D721Med (cell line): ENCODE measurements around the gene CTNNA3.

ENCODE experiments used
- DNase-seq: peaks from one replicate; pipeline ENCODE4 v3.0.0; 2011; ENCODE audit warnings: low spot score; ENCODE audit not compliant: insufficient read length
- FAIRE-seq: peaks from 2 replicates; lab custom pipeline; 2011; peaks lifted over from hg19 to GRCh38; lab: Jason Lieb, UNC
- TF ChIP-seq, protein P1 (sequence below): IDR thresholded peaks from 2 replicates; pipeline ENCODE4 v1.5.1; 2012; ENCODE audit warnings: mild to moderate bottlenecking, control low read depth; ENCODE audit not compliant: insufficient read depth; ENCODE audit errors: missing control alignments

Gene CTNNA3

DNA sequence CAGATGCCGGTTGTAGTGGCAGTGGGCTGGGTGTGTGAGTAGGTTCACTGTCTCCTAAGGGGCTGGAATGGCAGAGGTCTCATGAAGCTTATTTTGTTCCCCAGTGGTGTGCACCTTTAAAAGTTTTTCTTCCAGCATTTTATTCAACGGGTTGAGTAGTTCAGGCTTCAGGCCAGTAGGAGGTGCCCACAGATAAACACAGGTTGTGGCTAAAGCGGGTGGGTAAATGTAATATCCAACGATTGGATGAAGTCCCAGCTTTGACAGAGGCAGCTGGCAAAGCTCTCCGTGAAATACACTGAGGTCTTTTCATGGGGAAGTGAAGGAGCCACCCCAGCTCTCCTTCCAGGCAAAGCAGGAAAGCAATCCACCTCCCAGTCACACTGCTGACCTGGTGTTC lies 1109.9 kb downstream of the CTNNA3 start:
- DNase-seq (no peak), FAIRE-seq (no peak)
- TF ChIP-seq, protein P1, sequence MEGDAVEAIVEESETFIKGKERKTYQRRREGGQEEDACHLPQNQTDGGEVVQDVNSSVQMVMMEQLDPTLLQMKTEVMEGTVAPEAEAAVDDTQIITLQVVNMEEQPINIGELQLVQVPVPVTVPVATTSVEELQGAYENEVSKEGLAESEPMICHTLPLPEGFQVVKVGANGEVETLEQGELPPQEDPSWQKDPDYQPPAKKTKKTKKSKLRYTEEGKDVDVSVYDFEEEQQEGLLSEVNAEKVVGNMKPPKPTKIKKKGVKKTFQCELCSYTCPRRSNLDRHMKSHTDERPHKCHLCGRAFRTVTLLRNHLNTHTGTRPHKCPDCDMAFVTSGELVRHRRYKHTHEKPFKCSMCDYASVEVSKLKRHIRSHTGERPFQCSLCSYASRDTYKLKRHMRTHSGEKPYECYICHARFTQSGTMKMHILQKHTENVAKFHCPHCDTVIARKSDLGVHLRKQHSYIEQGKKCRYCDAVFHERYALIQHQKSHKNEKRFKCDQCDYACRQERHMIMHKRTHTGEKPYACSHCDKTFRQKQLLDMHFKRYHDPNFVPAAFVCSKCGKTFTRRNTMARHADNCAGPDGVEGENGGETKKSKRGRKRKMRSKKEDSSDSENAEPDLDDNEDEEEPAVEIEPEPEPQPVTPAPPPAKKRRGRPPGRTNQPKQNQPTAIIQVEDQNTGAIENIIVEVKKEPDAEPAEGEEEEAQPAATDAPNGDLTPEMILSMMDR, result no peak

DNA sequence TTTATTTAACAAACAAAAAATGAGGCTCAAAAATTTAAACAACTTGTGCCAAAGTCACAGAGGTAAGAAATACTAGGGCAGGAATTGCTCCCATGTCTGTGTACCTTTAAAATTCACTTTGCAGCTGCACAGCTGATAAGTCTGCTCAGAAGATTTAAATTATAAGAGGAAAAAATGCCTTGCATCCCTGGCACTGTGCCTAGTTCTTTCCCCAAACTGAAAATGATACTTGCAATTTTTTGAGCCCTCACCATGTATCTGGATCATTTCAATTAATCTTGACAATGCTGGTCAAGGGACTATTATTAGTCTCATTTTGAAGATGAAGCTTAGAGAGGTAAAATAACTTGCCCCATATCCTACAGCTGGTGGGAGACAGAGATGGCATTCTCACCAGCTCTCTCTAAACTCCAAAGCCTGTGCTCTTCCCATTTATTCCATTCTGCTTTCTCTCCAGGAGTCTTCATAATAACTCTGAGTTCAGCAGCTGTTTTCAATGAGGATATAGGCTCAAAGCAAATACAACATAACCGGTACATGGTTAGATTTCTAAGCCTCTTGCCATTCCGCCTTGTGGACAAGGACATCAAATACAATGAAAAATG lies 1120.6 kb downstream of the CTNNA3 start:
- TF ChIP-seq, protein P1, result no peak
- FAIRE-seq (no peak), DNase-seq (no peak)

DNA sequence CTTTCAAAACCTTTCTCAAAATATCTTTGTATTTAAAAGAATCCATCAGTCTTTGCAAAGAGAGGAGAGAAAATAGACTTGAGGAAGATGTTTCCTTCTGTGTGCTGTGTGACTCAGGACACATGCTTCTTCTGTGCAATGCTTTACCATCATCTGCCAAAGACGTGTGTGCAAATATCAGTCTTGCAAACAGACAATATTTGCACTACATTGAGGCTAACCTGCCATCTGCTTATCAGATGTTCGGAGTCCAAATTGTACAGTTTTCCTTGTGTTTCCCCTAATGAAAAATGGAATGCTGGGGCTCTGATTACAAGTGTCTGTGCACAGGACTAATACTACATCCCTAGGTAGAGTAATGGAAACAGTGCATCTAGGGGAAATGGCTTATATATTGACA lies 1123.3 kb downstream of the CTNNA3 start:
- TF ChIP-seq, protein P1, result no peak
- DNase-seq, result no peak
- FAIRE-seq, result no peak

GRCh38 chr10:66565999-66566398 lies 1130.0 kb downstream of the CTNNA3 start:
- DNase-seq (no peak), FAIRE-seq (no peak)
- TF ChIP-seq, protein P1, result no peak

- no peak for DNase-seq
- TF ChIP-seq, protein P1, result no peak
- FAIRE-seq, result no peak
Measured at GRCh38 chr10:66564287-66564686, 1131.7 kb downstream of the CTNNA3 start.

DNA sequence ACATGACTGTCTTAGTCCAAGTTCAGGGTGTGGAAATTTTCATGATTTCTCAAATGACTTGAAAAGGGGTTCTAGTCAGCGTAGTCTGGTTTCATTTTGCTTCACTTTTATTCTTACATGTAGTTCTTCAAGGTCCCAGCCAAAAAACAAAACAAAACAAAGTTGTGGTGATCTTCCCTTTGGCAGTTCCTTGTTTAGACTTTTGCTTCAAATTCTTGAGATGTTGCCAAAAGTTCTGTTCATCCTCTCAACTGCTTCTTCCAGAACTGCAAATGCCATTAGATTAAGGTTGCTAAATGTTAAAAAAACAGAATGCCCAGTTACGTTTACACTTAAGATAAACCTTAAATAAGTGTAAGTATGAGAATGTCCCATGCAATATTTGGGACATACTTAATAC lies 1140.9 kb downstream of the CTNNA3 start:
- TF ChIP-seq, protein P1, result no peak
- FAIRE-seq (no peak), DNase-seq (no peak)

DNA sequence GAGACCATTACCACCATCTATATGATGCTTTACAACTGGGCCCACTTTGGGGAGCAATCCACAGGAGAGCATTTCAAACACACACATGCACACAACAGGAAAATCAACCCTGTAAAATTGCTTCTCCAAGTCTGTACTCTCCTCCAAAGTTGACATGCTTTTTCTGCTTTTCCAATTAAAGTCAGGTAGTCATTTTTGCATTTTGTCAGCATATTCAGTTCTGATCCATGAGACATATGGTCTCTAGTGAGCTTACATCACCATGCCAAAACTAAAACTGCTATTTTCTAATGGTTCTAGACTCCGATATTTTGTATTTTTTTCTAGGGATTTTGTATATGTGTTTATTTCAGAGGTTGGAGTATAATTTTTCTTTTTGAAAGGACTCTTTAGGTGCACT lies 1143.7 kb downstream of the CTNNA3 start:
- FAIRE-seq, result no peak
- DNase-seq, result no peak
- TF ChIP-seq, protein P1, result no peak
